Esophagus (tissue), 2 donors: Measurements from ENCODE around the gene REPIN1. TPM values are rescaled to one million over a fixed set of nuclear protein-coding genes. Genes with fewer than 3 reads are reported as not detected.

ENCODE experiments used
- H3K27ac ChIP-seq, 2 donors: one replicate each; pipeline ENCODE4 v1.5.1; 2013; ENCODE audit warnings: low read depth in 2 of 2, mild to moderate bottlenecking in 2 of 2, inconsistent platforms in 1 of 2, low read length in 1 of 2, moderate library complexity in 1 of 2
- H3K27me3 ChIP-seq, 2 donors: one replicate each; pipeline ENCODE4 v1.6.1; 2013; ENCODE audit warnings: low read length in 2 of 2, control low read depth in 1 of 2, mild to moderate bottlenecking in 1 of 2; ENCODE audit not compliant: insufficient read depth in 2 of 2, control insufficient read depth in 1 of 2
- H3K36me3 ChIP-seq, 2 donors: one replicate each; pipeline ENCODE4 v1.6.1; 2013; ENCODE audit warnings: low read length in 1 of 2; ENCODE audit not compliant: control insufficient read depth in 2 of 2, insufficient read depth in 2 of 2
- H3K4me1 ChIP-seq, 2 donors: one replicate each; pipeline ENCODE4 v1.6.1; 2013; ENCODE audit warnings: low read length in 1 of 2; ENCODE audit not compliant: control insufficient read depth in 2 of 2, insufficient read depth in 2 of 2
- H3K4me3 ChIP-seq, 2 donors: one replicate each; pipeline ENCODE4 v1.5.1; 2013; ENCODE audit warnings: low read length in 2 of 2, mild to moderate bottlenecking in 2 of 2, low read depth in 1 of 2, moderate library complexity in 1 of 2
- H3K9me3 ChIP-seq, 2 donors: one replicate each; pipeline ENCODE4 v1.6.1; 2013; ENCODE audit warnings: mild to moderate bottlenecking in 2 of 2, low read depth in 1 of 2, low read length in 1 of 2, moderate library complexity in 1 of 2; ENCODE audit not compliant: control insufficient read depth in 2 of 2, insufficient read depth in 1 of 2
- WGBS, 2 donors: extraction: QIAGEN DNeasy Blood & Tissue Kit; methylation state at CpG; one replicate each; pipeline ENCODE4 v1.1.7; 2013; 5-methylcytosine and 5-hydroxymethylcytosine counted together
- polyA plus RNA-seq, 2 donors: library from polyadenylated mRNA; stranded (reverse); fragments of 200-250 nt; gene quantifications; one replicate each; pipeline ENCODE4 v1.2.3, GENCODE V29; 2013
- donor health status: healthy with polysubstance abuse.
- donor health status: Bipolar disorder and iron deficiency.

Gene REPIN1
- polyA plus RNA-seq, 2 donors: 22.7 to 32.6 TPM

DNA sequence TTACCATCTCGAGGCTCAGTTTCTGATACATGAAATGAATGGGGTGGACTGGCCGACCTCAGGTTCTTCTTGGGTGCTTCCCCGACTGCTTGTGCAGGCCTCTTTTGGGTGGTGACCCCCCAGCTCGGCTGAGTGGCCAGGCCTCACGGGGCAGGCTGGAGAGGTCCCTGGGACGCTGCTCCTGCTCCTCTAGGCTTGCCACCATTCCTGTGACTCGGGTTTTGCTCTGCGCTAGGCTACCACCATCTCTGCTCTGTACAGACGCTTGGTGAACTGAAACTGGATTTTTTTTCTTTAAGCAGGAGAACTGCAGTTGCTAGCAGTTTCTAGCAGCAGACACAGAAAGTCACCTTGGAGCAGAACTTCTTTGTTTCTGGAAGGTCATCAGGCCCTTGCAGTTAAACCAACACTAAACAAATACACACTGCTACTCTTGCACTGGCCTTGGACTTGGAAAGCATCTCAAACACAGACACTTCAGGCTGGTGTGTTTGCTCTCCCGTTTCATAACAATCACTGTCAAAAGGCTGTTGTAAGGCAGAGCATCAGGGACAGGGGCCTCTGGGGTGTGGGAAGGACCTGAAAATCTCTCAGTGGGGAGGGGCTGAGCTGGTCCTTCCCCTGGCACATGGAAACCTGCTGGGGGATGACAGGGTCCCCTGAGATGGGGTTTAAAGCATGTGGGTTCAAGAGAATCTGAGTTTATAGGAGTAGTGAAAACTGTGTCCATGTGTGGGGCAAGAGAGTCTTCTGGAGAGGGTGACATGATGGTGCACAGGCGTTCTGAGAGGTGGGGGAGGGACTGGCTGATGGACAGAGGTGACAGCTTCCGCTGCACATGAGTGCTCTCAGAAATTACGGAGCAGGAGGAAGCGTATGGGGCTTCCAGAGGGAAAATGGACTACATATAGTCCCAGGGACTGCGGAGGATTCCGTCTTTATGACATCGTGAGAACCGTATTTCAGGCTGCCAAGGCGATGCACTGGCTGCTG lies 46.8 kb downstream of the REPIN1 start:
- no peaks in the 10 kb centered on the region for H3K9me3 ChIP-seq
- no peak overlapping the region for H3K27ac ChIP-seq
- 90 to 91% methylated on average over 19 of the region's 19 CpGs for WGBS, 2 donors
- no peaks in the 10 kb centered on the region for H3K36me3 ChIP-seq
- H3K4me1 ChIP-seq: peaks cover 0 to 9% of the 10 kb centered on the region in 2 donors
- no peaks in the 10 kb centered on the region for H3K27me3 ChIP-seq
- no peak overlapping the region for H3K4me3 ChIP-seq

GRCh38 chr7:150417239-150417638 lies 48.6 kb downstream of the REPIN1 start:
- H3K9me3 ChIP-seq: no peaks in the 10 kb centered on the region
- no peaks in the 10 kb centered on the region for H3K27me3 ChIP-seq
- H3K4me3 ChIP-seq: no peak overlapping the region
- peaks cover 0 to 3% of the 10 kb centered on the region in 2 donors for H3K4me1 ChIP-seq
- no peaks in the 10 kb centered on the region for H3K36me3 ChIP-seq
- 90 to 94% methylated on average over 10 of the region's 10 CpGs for WGBS, 2 donors
- H3K27ac ChIP-seq: no peak overlapping the region

- Histone ChIP-seq H3K27me3 (no peaks in the 10 kb centered on the region), H3K27ac (no peak overlapping the region), H3K9me3 (no peaks in the 10 kb centered on the region), H3K36me3 (no peaks in the 10 kb centered on the region), H3K4me3 (no peak overlapping the region), H3K4me1 (peaks cover 0 to 3% of the 10 kb centered on the region in 2 donors)
- 82 to 89% methylated on average over 6 of the region's 6 CpGs for WGBS, 2 donors
Observed at GRCh38 chr7:150417863-150418262, 49.2 kb downstream of the REPIN1 start.

GRCh38 chr7:150420242-150420641 lies 51.6 kb downstream of the REPIN1 start:
- no peak overlapping the region for H3K27ac ChIP-seq
- WGBS, 2 donors: 69 to 76% methylated on average over 2 of the region's 2 CpGs

GRCh38 chr7:150420987-150421674 lies 52.5 kb downstream of the REPIN1 start:
- Histone ChIP-seq H3K4me1 (peaks cover 0 to 2% of the 10 kb centered on the region in 2 donors), H3K36me3 (no peaks in the 10 kb centered on the region), H3K4me3 (no peak overlapping the region), H3K9me3 (no peaks in the 10 kb centered on the region), H3K27me3 (no peaks in the 10 kb centered on the region), H3K27ac (no peak overlapping the region)
- WGBS, 2 donors: 16 to 21% methylated on average over 27 of the region's 27 CpGs

More at GRCh38 chr7:150420242-150420641, 51.6 kb downstream of the REPIN1 start:
- Histone ChIP-seq H3K27me3 (no peaks in the 10 kb centered on the region), H3K4me1 (peaks cover 0 to 2% of the 10 kb centered on the region in 2 donors), H3K36me3 (no peaks in the 10 kb centered on the region), H3K4me3 (no peak overlapping the region), H3K9me3 (no peaks in the 10 kb centered on the region)

DNA sequence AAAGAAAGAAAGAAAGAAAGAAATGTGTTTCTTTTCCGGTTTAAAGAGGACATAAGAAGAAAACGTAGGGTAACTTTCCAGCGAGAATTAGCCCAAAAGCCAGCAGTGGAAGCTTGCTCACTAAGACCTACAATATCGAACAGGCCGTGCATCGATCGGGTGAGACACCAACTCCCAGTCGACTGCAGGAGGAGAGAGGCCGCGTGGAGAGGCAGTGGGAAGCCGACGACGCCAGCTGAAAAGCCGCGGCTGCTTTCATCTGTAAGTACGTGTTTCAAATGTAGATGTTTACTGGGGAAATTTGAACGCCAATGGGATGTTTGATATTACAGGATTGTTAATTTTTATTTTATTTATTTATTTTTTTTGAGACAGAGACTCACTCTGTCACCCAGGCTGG lies 53.2 kb downstream of the REPIN1 start:
- no peaks in the 10 kb centered on the region for H3K36me3 ChIP-seq
- H3K4me3 ChIP-seq: no peak overlapping the region
- no peaks in the 10 kb centered on the region for H3K27me3 ChIP-seq
- no peak overlapping the region for H3K27ac ChIP-seq
- no peaks in the 10 kb centered on the region for H3K9me3 ChIP-seq
- peaks cover 0 to 2% of the 10 kb centered on the region in 2 donors for H3K4me1 ChIP-seq
- WGBS, 2 donors: 81 to 82% methylated on average over 17 of the region's 17 CpGs

Other genes with a start within 250 kb of the REPIN1 start
- gene LRRC61, start 45.5 kb upstream of the REPIN1 start, polyA plus RNA-seq: 1 to 10 TPM; 5.2 to 8.3 TPM
- gene ACTR3C, start 45.3 kb upstream of the REPIN1 start, polyA plus RNA-seq: 1 to 10 TPM; 8.0 to 8.5 TPM
- gene RARRES2, start 27.2 kb upstream of the REPIN1 start, polyA plus RNA-seq: 10 to 100 TPM; 22.6 to 39.3 TPM
- gene ZNF775, start 10.5 kb downstream of the REPIN1 start, polyA plus RNA-seq: 1 to 10 TPM in 1 of 2 donors, under 1 TPM in 1; 0.81 to 1.6 TPM
- 1 to 10 TPM; 1.8 to 1.9 TPM for gene GIMAP8, start 81.8 kb downstream of the REPIN1 start, polyA plus RNA-seq
- 10 to 100 TPM in 1 of 2 donors, 1 to 10 TPM in 1; 8.0 to 10.1 TPM for gene GIMAP7, start 146.1 kb downstream of the REPIN1 start, polyA plus RNA-seq
- gene GIMAP4, start 198.6 kb downstream of the REPIN1 start, polyA plus RNA-seq: 1 to 10 TPM; 4.6 to 5.3 TPM